DMS153 treated with DMSO at 0.1 percent for 48 hours (cell line): Measurements from ENCODE around the gene CCDC33.

Experiments used
- DNase-seq: peaks from one replicate; lab custom pipeline; 2025; ENCODE audit not compliant: unreplicated experiment; lab: John Stamatoyannopoulos, UW

CCDC33 gene

GRCh38 chr15:74235962-74236361 lies at the start of gene CCDC33:
Gene CCDC33 (plus strand): TSS chr15:74236326. CDS start chr15:74236720, 394 bp downstream.
- DNase-seq: peak; percentile 61

DNA sequence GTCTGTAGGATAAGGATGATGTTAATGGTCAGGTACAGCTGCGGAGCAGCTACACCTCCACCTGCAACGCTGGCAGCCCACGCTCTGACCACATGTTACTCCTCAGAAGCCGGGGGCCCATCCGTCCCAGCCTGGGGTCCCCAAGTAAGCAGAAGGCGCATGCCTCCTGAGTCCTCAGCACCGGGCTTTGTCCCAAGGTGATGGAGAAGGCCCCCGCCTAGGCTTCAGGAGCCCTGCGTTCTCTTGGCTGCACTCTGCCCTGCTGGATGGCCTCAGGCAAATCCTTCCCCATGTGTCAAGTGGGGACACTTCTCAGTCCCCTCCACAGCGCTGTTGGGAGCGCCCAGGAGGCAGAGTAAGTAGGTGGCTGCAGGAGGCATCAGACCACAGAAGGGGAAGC lies 47.9 kb upstream of the CCDC33 start:
- no peak for DNase-seq

DNA sequence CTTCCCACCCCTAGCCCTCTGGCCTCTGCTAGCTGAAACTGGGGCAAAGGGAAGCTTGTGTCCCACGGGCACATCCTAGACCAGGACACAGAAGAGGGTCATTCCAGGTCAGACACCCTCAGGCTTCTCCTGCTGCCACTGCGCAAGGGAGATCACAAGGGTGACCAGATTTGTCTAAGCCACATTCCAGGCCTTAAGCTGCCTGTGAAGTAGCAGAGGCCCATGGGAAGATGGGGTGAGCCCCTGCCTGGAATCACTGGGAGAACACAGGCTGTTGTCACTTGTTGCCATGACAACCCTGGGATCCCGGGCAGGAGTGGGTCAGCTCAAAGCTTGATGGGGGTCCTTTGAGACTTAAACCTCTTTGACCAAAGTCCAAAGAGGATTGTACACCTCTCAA lies 44.3 kb upstream of the CCDC33 start:
- DNase-seq: no peak

DNA sequence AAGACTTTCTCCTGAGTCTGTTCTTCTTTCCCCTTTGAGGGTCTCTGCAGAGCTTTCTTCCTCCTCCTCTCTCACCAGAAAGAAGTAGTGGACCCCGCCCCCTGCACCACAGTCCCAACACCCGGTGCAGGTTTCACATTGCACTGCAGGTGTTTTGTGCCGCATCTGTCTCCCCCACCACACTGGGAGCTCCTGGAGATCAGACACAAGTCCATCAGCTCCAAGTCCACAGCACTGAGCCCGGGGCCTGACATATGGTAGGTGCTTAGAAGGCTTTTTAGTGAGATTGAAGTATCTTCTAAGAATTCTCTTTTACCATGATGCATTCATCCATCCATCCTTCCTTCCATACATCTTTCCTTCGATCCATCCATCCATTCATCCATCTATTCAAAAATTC lies 43.4 kb upstream of the CCDC33 start:
- DNase-seq: no peak

GRCh38 chr15:74193299-74193718 lies 42.8 kb upstream of the CCDC33 start:
- no peak for DNase-seq

DNA sequence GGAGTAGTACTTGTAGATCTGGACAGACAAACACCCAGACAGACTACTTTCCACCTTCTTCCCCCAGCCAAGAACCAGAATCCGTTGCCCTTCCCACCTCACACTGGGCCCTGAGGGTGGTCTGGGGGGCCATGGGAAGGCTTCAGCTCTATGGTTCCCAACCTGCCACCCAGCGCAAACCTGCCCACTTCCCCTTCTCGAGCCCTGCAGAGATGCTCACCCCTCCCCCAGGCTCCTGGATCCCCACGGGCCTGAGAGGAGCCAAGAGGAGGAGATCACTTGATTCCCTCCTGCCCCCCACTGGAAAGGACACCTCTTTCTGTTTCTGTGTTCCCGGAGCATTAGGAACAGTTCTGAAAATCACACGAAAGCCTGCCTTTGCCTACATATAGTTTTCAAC lies 42.2 kb upstream of the CCDC33 start:
- no peak for DNase-seq

DNA sequence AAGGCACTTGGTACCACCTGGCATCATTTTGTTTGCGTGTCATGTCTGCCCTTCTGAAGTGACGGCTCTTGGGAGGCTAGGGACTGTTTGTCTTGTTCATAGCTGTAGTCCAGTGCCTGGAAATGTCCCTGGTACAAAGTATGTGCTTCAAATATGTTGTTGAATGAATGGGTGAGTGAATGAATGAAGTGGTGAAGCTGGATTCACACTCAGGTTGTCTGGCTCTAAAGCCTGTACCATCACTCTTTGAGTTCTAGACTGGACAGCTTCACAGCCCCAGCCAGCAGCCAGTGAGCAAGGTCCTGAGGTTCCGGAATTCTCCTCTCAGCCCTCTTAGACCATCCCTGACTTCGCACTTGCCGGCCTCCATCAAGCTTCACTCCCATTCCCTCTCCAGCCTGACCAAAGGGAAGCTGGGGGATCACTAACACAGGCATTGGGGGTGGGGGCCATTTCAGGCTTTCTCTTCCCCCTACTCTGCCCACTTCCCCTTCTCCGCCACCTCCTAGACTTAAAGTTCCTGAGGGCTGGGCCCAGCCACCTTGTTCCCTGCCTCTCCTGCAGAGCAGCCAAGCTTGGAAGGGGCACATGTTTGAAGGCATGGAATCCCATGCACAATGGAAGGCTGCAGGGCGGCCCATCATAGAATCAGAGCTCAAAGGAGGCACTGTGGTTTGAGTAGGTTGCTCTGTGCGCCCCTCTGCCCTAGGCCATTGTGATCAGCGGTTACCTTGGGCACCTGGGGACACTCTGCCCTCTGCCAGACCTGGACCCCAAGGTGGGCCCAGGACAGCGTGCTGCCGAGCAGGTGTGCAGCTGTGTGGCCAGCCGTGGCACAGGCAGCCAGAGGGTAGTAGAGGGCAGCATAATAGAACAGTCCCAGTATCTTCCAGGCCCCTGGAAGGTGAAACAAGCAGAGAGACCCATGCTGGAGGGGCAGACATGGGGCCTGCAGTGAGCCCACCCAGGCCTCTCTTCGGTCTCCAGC lies 41.3 kb upstream of the CCDC33 start:
- DNase-seq: no peak

DNA sequence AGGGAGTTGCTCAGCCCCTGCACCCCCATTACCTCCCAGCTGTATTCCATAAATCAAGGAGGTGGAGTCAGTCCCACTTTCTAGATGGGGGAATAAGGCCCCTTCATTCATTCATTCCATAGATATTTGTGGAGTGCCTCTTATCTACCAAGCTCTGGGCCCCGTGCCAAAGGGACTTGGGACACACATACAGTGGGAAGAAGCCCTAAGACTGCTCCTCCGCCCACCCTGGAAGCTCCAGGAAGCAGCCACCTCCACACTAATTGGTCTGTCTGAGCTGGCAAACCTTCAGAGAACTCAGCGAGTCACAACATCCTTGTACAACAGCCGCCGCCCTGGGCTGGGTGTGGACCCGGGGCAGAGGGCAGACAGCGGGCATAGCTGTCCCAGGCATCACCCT lies 40.0 kb upstream of the CCDC33 start:
- no peak for DNase-seq

DNA sequence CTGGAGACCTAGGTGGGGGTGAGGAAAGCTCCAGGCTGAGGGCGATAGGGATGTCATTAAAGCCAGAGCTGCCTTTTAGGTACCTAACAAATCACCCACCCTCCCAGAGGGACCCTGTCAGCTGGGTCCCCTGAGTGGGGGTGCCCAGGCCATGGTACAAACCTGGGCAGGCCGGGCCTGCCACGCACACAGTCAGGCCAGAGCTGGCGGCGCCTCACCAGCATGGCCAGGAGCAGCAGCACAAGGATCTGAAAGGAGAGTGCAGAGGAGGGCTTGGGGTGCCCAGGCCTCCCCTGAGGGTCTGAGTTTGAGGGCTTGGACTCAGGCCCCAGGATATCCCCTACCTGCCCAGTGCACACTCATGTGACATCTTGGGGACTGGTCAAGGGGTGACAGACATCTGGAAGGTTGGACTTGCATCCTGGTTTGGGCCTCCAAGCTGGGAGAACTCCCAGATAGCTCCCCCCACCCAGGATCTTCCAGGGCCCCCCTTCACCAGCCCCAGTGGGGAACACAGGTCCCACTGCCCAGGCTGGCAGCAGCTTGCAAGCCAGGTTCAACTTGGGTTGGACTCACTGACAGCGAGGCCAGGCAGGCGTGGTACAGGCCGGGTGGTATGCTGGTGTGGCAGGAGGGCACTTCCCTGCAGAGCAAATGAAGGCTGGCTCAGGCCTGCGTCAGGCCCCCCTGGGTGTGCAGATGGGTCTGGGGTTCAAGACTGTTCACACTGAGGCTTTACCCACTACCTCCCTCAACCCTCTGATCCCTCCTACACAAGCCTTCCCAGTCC lies 38.8 kb upstream of the CCDC33 start:
- no peak for DNase-seq

GRCh38 chr15:74199297-74199652 lies 36.9 kb upstream of the CCDC33 start:
- no peak for DNase-seq

DNA sequence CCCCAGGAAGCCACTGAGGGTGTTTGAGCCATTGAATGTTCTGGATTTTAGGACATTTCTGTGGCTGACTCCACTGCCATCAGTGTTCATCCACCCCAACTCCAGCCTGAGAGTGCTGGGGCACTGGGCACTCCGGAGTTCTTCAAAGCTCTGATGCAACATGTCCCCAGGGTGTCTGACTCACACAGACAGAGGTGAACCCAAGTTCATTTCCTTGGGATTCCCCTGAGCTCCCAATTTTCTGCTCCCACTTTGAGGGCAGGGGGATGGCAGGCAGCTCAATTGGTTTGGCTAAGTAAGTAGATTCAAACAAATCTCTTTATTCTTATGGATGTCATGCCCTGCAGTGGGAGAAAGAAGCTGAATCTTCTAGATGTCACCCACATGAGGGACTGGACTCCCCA lies 35.7 kb upstream of the CCDC33 start:
- DNase-seq: no peak

DNA sequence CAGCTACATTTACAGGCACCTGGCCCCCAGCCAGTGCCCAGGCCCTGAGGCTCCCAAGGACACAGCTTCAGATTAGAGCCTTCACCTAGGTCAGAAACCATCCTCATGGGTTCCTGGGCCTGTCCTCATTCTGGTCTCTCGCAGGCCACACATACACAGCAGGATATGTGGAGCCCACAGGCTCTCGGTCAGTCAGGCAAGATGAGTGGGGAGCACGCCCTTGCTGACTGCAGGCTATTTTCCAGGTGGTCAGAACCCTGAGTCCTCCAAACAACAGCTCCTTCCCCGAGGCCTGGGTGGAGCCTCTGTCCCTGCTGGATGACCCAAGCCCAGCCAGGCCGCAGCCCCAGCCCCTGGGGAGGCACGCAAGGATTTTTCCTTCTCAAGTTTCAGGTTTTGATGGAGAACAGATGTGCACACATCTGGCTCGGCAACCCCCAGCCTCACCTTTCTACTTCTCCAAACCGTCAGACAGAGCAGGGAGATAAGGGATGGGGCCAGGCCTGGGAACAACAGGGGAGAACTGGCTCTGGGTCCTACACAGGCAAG lies 35.2 kb upstream of the CCDC33 start:
- no peak for DNase-seq

DNA sequence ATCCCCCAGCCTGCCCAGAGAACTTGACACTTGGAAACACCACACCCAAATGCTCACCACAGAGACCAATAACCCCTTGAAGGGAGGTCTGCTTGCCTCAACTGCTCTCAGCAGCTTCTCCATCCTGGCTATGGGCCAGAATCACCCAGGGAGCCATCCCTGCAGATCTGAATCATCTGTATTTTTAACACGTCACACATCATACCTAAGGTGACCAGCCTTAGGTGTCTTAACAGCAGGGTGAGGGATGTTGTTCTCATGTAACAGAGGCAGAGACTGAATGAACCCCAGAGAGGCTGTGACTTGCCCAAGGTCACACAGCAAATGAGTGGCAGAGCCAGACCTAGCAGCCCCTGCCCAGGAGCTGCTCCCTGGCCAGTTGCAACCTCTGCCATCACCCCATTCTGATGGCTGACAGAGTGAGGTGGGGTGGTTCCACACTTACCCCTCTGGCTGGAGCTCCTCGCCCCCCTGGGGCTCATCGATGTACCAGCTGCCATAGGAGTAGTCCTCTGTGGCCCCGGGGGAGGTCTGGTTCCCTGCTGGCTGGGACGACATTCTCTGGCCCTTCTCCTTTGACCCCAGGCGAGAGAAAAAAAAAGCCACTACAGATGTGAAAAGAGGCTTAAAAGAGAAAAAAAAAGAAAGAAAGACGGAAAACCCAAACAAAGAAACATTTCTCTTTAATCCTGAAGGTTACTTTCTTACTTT lies 34.3 kb upstream of the CCDC33 start:
- DNase-seq: no peak

DNA sequence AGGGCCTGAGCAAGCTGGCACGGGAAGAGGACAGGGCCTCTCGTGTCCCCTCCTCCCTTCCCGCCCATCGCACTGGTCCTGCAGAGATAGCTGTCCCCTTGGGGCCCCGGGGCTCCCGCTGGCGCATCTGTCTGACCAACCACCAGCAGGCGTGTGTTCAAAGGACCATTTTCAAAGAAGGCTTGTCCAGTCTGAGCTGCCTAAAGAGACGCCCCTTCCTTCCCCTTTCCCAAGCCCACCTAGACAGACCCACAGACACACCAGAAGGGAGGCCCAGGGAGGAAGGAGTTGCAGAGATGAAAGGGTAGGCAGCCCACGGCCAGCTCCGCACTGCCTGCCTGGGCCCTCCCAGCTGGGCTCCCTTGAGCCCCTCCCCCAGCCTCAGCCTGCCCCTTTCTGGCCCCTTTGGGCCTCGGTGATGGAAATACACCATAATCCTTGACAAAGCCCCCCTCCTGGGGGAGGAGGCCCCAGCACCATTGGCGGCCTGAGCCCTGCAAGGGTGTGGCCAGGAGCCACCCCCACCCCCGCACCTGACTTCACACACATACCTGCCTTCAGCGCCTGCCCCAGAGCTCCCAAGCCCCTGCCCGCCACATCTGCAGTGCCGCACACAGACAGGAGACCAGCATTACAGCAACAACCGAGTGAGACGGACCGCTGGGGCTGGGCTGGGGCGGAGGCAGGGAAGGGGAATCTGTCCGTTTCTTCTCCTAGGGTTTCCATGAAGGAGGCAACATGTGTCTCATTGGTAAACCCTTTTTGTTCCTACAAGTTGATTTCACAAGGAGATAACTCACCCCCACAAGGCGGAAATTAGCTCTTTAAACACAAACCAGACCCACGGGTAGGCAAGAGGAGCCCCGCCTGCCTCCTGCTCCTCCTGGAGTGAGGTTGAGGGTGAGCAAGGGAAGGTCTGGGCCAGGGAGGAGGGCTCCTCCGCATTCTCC lies 33.4 kb upstream of the CCDC33 start, which contains the start of gene STRA6:
Gene STRA6, minus strand, starts transcription at position 336 of the 950 bp plus-strand sequence. CDS start 520 bp downstream, outside the sequence.
- peak; percentile 32 for DNase-seq

- no peak for DNase-seq
Observed at GRCh38 chr15:74203914-74204431, 32.2 kb upstream of the CCDC33 start.

GRCh38 chr15:74205582-74205947 lies 30.6 kb upstream of the CCDC33 start:
- DNase-seq: no peak

GRCh38 chr15:74206801-74207281 lies 29.3 kb upstream of the CCDC33 start:
- DNase-seq: no peak

DNA sequence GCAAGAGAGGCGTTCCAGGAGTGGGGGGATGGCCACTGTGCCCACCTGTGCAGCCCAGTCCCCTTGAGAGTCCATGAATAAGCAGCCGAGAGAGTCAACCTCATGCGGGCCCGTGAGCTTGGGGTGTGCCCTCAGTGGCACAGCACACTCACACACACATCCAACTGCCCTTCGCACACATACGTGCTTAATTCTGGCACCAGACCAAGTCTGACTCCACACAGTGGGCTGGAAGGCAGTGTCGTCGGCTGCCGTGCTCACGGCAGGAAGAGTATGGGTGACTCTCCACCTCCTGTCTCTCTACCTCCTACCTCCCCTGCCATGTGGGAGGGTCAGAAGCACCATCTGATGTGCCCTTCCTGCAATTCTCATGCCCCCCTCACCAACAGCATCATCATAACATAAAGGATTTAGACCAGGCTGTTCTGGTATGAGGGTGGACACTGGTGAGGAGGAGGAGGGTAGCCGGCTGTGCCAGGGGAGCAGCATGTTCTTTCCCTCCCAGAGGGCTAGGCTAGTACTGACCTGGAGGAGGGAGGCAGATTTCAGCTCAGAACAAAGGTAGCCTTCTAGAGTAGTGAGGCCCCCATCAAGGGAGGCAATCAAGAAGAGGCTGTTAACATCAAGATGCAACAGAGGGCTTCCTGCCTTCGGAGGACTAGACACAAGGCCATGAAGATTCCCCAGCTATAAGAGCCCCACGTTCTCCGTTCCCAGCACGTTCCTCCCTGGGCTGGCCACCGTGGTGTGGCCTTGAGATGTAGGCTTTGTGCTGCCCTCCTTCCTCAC lies 28.3 kb upstream of the CCDC33 start:
- no peak for DNase-seq

DNA sequence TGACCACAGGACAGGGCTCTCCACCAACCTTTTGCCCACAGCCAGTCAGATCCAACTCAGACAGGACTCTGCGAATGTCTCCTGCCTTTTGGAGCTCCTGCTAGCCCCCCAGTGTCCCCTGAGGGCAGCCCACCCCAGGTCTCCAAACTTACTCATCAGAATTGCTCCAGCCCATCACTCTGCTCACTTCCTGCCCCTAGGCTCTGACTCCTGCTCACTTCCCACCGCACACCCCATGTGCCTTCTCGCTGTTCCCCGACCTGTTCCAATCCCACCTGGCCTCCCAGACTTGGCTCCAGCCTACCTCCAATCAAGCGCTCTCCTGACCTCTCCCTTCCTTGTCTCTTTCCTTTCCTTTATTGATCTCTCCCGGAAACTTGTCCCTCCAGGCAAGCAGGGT lies 27.6 kb upstream of the CCDC33 start:
- DNase-seq: no peak
